Mononuclear cell (primary cell): ENCODE data around the gene SBNO2. TPM values are rescaled to one million over a fixed set of nuclear protein-coding genes. Genes with fewer than 3 reads are reported as not detected.
"Not testable (repeated sequence)": the region's sequence is repeated elsewhere in the genome, so short reads cannot be mapped to it uniquely, and the experiment has no call there.

Experiments used
- H3K27me3 ChIP-seq: 2 replicates; pipeline ENCODE4 v1.6.0; 2011; ENCODE audit warnings: low read length, control low read depth; ENCODE audit not compliant: insufficient read depth
- H3K4me1 ChIP-seq: 2 replicates; pipeline ENCODE4 v1.5.1; 2011; ENCODE audit warnings: mild to moderate bottlenecking, low read length, control low read depth; ENCODE audit not compliant: insufficient read depth
- H3K4me3 ChIP-seq: 2 replicates; pipeline ENCODE4 v1.5.1; 2011; ENCODE audit warnings: mild to moderate bottlenecking, low read length, moderate library complexity
- H3K9me3 ChIP-seq: 2 replicates; pipeline ENCODE4 v1.5.1; 2011; ENCODE audit warnings: low read depth, mild to moderate bottlenecking, control low read depth, low read length
- total RNA-seq: library from RNA; depleted of rRNA; stranded (reverse); fragments of >200 nt; gene quantifications from one replicate; pipeline ENCODE4 v1.2.3, GENCODE V29; 2012

The SBNO2 gene
- total RNA-seq, 1 donor: 53.8 TPM

- peaks cover 12% of the 10 kb centered on the region for H3K4me1 ChIP-seq
- no peaks in the 10 kb centered on the region for H3K9me3 ChIP-seq
- H3K4me3 ChIP-seq: no peak overlapping the region
- H3K27me3 ChIP-seq: no peaks in the 10 kb centered on the region
These were observed 57.1 kb downstream of the SBNO2 start for GRCh38 chr19:1116726-1117581.

GRCh38 chr19:1115646-1116420, 58.2 kb downstream of the SBNO2 start:
- H3K4me1 ChIP-seq: peaks cover 12% of the 10 kb centered on the region
- H3K4me3 ChIP-seq: no peak overlapping the region
- no peaks in the 10 kb centered on the region for H3K9me3 ChIP-seq
- no peaks in the 10 kb centered on the region for H3K27me3 ChIP-seq

- H3K4me1 ChIP-seq: peaks cover 12% of the 10 kb centered on the region
- not testable (repeated sequence) for H3K4me3 ChIP-seq, H3K27me3 ChIP-seq, H3K9me3 ChIP-seq
These were observed 59.3 kb downstream of the SBNO2 start for GRCh38 chr19:1114728-1115127.

GRCh38 chr19:1113986-1114483, 60.0 kb downstream of the SBNO2 start:
- no peaks in the 10 kb centered on the region for H3K27me3 ChIP-seq
- H3K4me3 ChIP-seq: no peak overlapping the region
- H3K9me3 ChIP-seq: no peaks in the 10 kb centered on the region
- peaks cover 12% of the 10 kb centered on the region for H3K4me1 ChIP-seq

- no peaks in the 10 kb centered on the region for H3K9me3 ChIP-seq
These were observed 60.8 kb downstream of the SBNO2 start for GRCh38 chr19:1113030-1113985.

GRCh38 chr19:1112268-1113029, 61.6 kb downstream of the SBNO2 start:
- no peaks in the 10 kb centered on the region for H3K27me3 ChIP-seq
- peaks cover 12% of the 10 kb centered on the region for H3K4me1 ChIP-seq
- H3K4me3 ChIP-seq: no peak overlapping the region
- H3K9me3 ChIP-seq: no peaks in the 10 kb centered on the region

More at GRCh38 chr19:1113030-1113985, 60.8 kb downstream of the SBNO2 start:
- Histone ChIP-seq H3K4me3 (no peak overlapping the region), H3K27me3 (no peaks in the 10 kb centered on the region), H3K4me1 (peaks cover 12% of the 10 kb centered on the region)

GRCh38 chr19:1111641-1112267, 62.3 kb downstream of the SBNO2 start:
- H3K4me1 ChIP-seq: peaks cover 19% of the 10 kb centered on the region
- H3K4me3 ChIP-seq: no peak overlapping the region

GRCh38 chr19:1110809-1111640, 63.0 kb downstream of the SBNO2 start:
- H3K4me1 ChIP-seq: peaks cover 24% of the 10 kb centered on the region
- no peak overlapping the region for H3K4me3 ChIP-seq
- H3K27me3 ChIP-seq: no peaks in the 10 kb centered on the region
- H3K9me3 ChIP-seq: no peaks in the 10 kb centered on the region

More at GRCh38 chr19:1111641-1112267, 62.3 kb downstream of the SBNO2 start:
- H3K9me3 ChIP-seq: no peaks in the 10 kb centered on the region
- no peaks in the 10 kb centered on the region for H3K27me3 ChIP-seq

GRCh38 chr19:1109697-1110671, 64.1 kb downstream of the SBNO2 start:
- Histone ChIP-seq H3K9me3 (no peaks in the 10 kb centered on the region), H3K4me1 (peaks cover 34% of the 10 kb centered on the region), H3K27me3 (no peaks in the 10 kb centered on the region), H3K4me3 (no peak overlapping the region)

- H3K4me3 ChIP-seq: no peak overlapping the region
- H3K4me1 ChIP-seq: peaks cover 35% of the 10 kb centered on the region
- H3K27me3 ChIP-seq: no peaks in the 10 kb centered on the region
- no peaks in the 10 kb centered on the region for H3K9me3 ChIP-seq
These were observed 65.0 kb downstream of the SBNO2 start for GRCh38 chr19:1109032-1109551.

GRCh38 chr19:1108291-1109031, 65.6 kb downstream of the SBNO2 start:
- no peaks in the 10 kb centered on the region for H3K9me3 ChIP-seq
- H3K27me3 ChIP-seq: no peaks in the 10 kb centered on the region
- H3K4me3 ChIP-seq: no peak overlapping the region
- H3K4me1 ChIP-seq: peaks cover 30% of the 10 kb centered on the region
